H1 (cell line): ENCODE results near the gene MAP3K14. TPM values are rescaled to one million over a fixed set of nuclear protein-coding genes. Genes with fewer than 3 reads are reported as not detected.

Experiments used
- CTCF ChIA-PET: fragments of 300-600 bp; sonication (Branson Sonifier 250); formaldehyde crosslinking; loops from one replicate; lab custom pipeline; 2021; ENCODE audit not compliant: partially characterized antibody; lab: Charles Lee
- POLR2A ChIA-PET: fragments of 300-600 bp; sonication (Branson Sonifier 250); formaldehyde crosslinking; loops from one replicate; lab custom pipeline; 2021; ENCODE audit warnings: inconsistent platforms; ENCODE audit not compliant: partially characterized antibody; lab: Charles Lee
- DNase-seq, 2 experiments: peaks; one replicate each; pipeline versions ENCODE4 v3.0.0 to v3.0.0-alpha.2; 2010 to 2022; ENCODE audit warnings: low spot score in 2 of 2, low read depth in 1 of 2, mixed read lengths in 1 of 2
- FAIRE-seq: peaks from 2 replicates; lab custom pipeline; 2011; peaks lifted over from hg19 to GRCh38; lab: Jason Lieb, UNC
- H2AFZ ChIP-seq: 2 replicates; pipeline ENCODE4 v1.8.1; 2012; ENCODE audit warnings: low read length, inconsistent platforms
- H2AK5ac ChIP-seq: 2 replicates; pipeline ENCODE4 v1.6.1; 2013; ENCODE audit warnings: low read depth, low read length
- H2BK120ac ChIP-seq: replicated peaks from 2 replicates; pipeline ENCODE3; 2013; ENCODE audit warnings: low read depth, low read length, inconsistent platforms
- H2BK12ac ChIP-seq: 2 replicates; pipeline ENCODE4 v1.6.1; 2013; ENCODE audit warnings: low read depth, low read length
- H2BK15ac ChIP-seq: 2 replicates; pipeline ENCODE4 v1.6.1; 2013; ENCODE audit warnings: low read length
- H2BK20ac ChIP-seq: 2 replicates; pipeline ENCODE4 v1.6.1; 2013; ENCODE audit warnings: low read length
- H2BK5ac ChIP-seq: 2 replicates; pipeline ENCODE4 v1.6.1; 2013; ENCODE audit warnings: low read depth, low read length
- H3K14ac ChIP-seq: 2 replicates; pipeline ENCODE4 v1.6.1; 2013; ENCODE audit warnings: inconsistent platforms; ENCODE audit not compliant: insufficient read length
- H3K18ac ChIP-seq: 2 replicates; pipeline ENCODE4 v1.6.1; 2013; ENCODE audit warnings: low read length; ENCODE audit errors: extremely low read depth
- H3K23ac ChIP-seq: 2 replicates; pipeline ENCODE4 v1.6.1; 2013; ENCODE audit warnings: inconsistent platforms; ENCODE audit not compliant: insufficient read length
- H3K23me2 ChIP-seq: 2 replicates; pipeline ENCODE4 v1.6.1; 2013; ENCODE audit warnings: low read depth, low read length
- H3K27ac ChIP-seq: 2 replicates; pipeline ENCODE4 v1.6.1; 2011; ENCODE audit warnings: low read depth, low read length, inconsistent platforms
- H3K27me3 ChIP-seq, 4 experiments: replicated peaks in 1 of 4; 1 replicate in 1 of 4; 2 replicates in 3 of 4; pipeline versions ENCODE4 v1.6.1 to v1.8.1; 2011 to 2013; ENCODE audit warnings: low read length in 3 of 4, mild to moderate bottlenecking in 3 of 4, inconsistent platforms in 2 of 4, mixed read lengths in 2 of 4, moderate library complexity in 1 of 4; ENCODE audit not compliant: control insufficient read depth in 3 of 4, insufficient read depth in 3 of 4; ENCODE audit errors: extremely low read depth in 1 of 4
- H3K36me3 ChIP-seq, 4 experiments: 2 replicates each; pipeline versions ENCODE4 v1.6.1 to v1.8.1; 2011 to 2013; ENCODE audit warnings: mild to moderate bottlenecking in 4 of 4, low read length in 3 of 4, moderate library complexity in 2 of 4, control low read depth in 1 of 4, inconsistent platforms in 1 of 4; ENCODE audit not compliant: insufficient read depth in 4 of 4, control insufficient read depth in 2 of 4
- H3K4ac ChIP-seq: replicated peaks from 2 replicates; pipeline ENCODE3; 2013; ENCODE audit warnings: low read length, low read depth, mixed read lengths, inconsistent platforms; ENCODE audit not compliant: insufficient read length
- H3K4me1 ChIP-seq, 4 experiments: replicated peaks in 1 of 4; 1 replicate in 1 of 4; 2 replicates in 3 of 4; pipeline versions ENCODE4 v1.6.1 to v1.8.1; 2011 to 2013; ENCODE audit warnings: low read length in 3 of 4, inconsistent platforms in 2 of 4, mixed read lengths in 1 of 4; ENCODE audit not compliant: insufficient read depth in 4 of 4, control insufficient read depth in 3 of 4
- H3K4me2 ChIP-seq, 2 experiments: 2 replicates each; pipeline versions ENCODE4 v1.6.1 to v1.8.1; 2011 to 2013; ENCODE audit warnings: low read depth in 2 of 2, low read length in 2 of 2, control low read depth in 1 of 2, inconsistent platforms in 1 of 2, mild to moderate bottlenecking in 1 of 2; ENCODE audit not compliant: insufficient read depth in 1 of 2
- H3K4me3 ChIP-seq, 4 experiments: fragments of 200-600, 300-600 bp in 1 of 4; sonication (generic), shearing (Covaris generic), sonication (Bioruptor Twin) in 1 of 4; 2 replicates each; pipeline versions ENCODE4 v1.5.1 to v1.8.1; 2011 to 2016; ENCODE audit warnings: low read length in 4 of 4, low read depth in 3 of 4, control low read depth in 2 of 4, inconsistent platforms in 2 of 4, mild to moderate bottlenecking in 2 of 4, mixed read lengths in 1 of 4, moderate library complexity in 1 of 4; ENCODE audit not compliant: insufficient read depth in 2 of 4; ENCODE audit errors: extremely low read depth in 1 of 4
- H3K56ac ChIP-seq: replicated peaks from 2 replicates; pipeline ENCODE3; 2013; ENCODE audit warnings: low read depth, mild to moderate bottlenecking, mixed read lengths, low read length, inconsistent platforms; ENCODE audit not compliant: insufficient read length
- H3K79me1 ChIP-seq: 2 replicates; pipeline ENCODE4 v1.6.1; 2013; ENCODE audit warnings: low read depth, low read length, control low read depth
- H3K79me2 ChIP-seq, 2 experiments: 2 replicates each; pipeline versions ENCODE4 v1.6.1 to v1.8.1; 2012 to 2013; ENCODE audit warnings: low read length in 2 of 2, mild to moderate bottlenecking in 2 of 2, inconsistent platforms in 1 of 2; ENCODE audit not compliant: insufficient read depth in 2 of 2, control insufficient read depth in 1 of 2
- H3K9ac ChIP-seq, 4 experiments: replicated peaks in 1 of 4; 1 replicate in 1 of 4; 2 replicates in 3 of 4; pipeline versions ENCODE4 v1.6.1 to v1.8.1; 2011 to 2013; ENCODE audit warnings: low read depth in 3 of 4, low read length in 3 of 4, control low read depth in 2 of 4, mild to moderate bottlenecking in 2 of 4, moderate library complexity in 2 of 4, inconsistent platforms in 1 of 4; ENCODE audit errors: extremely low read depth in 1 of 4
- H3K9me3 ChIP-seq, 2 experiments: 2 replicates each; pipeline versions ENCODE4 v1.6.1 to v1.8.1; 2012 to 2013; ENCODE audit warnings: mild to moderate bottlenecking in 2 of 2, moderate library complexity in 2 of 2, control low read depth in 1 of 2, inconsistent platforms in 1 of 2, low read depth in 1 of 2, low read length in 1 of 2, mixed read lengths in 1 of 2; ENCODE audit not compliant: insufficient read depth in 2 of 2
- H4K20me1 ChIP-seq, 2 experiments: replicated peaks in 1 of 2; 2 replicates each; pipeline versions ENCODE3 to v1.8.1; 2011 to 2013; ENCODE audit warnings: inconsistent platforms in 2 of 2, low read length in 2 of 2, mild to moderate bottlenecking in 1 of 2; ENCODE audit not compliant: insufficient read depth in 2 of 2, control insufficient read depth in 1 of 2
- H4K5ac ChIP-seq: 2 replicates; pipeline ENCODE4 v1.6.1; 2013; ENCODE audit warnings: low read length, low read depth, mixed read lengths, inconsistent platforms; ENCODE audit not compliant: insufficient read length
- H4K8ac ChIP-seq: 2 replicates; pipeline ENCODE4 v1.8.0; 2013; ENCODE audit warnings: mild to moderate bottlenecking, moderate library complexity, low read length, inconsistent platforms; ENCODE audit not compliant: insufficient read depth; ENCODE audit errors: extremely low read depth
- H4K91ac ChIP-seq: replicated peaks from 2 replicates; pipeline ENCODE3; 2013; ENCODE audit warnings: low read length, mixed read lengths, inconsistent platforms; ENCODE audit not compliant: insufficient read length
- FOSL1 ChIP-seq: IDR thresholded peaks from 2 replicates; pipeline ENCODE4 v1.6.1; 2011; ENCODE audit warnings: mild to moderate bottlenecking, low read depth, low read length, moderate library complexity; ENCODE audit not compliant: insufficient read depth
- RNF2 ChIP-seq: fragments of 200-900, 300-1000 bp; sonication (generic); IDR thresholded peaks from 2 replicates; pipeline ENCODE4 v1.7.1; 2016; ENCODE audit warnings: borderline replicate concordance, low read depth, mild to moderate bottlenecking, antibody characterized with exemption, low read length; ENCODE audit not compliant: poor library complexity, severe bottlenecking; ENCODE audit errors: missing control alignments
- TCF12 ChIP-seq: IDR thresholded peaks from 2 replicates; pipeline ENCODE4 v1.6.1; 2011; ENCODE audit warnings: low read depth, mild to moderate bottlenecking, low read length
- WGBS, 2 experiments: shearing (Covaris generic) in 1 of 2; methylation state at CpG; one replicate each; pipeline versions ENCODE4 v1.1.6 to v1.1.7; 2013 to 2015; ENCODE audit warnings: low lambda C conversion rate in 2 of 2, mixed read lengths in 2 of 2, inconsistent platforms in 1 of 2, low coverage in 1 of 2, missing lambda C conversion rate in 1 of 2; ENCODE audit not compliant: insufficient replicate concordance in 2 of 2, insufficient coverage in 1 of 2, insufficient read length in 1 of 2; ENCODE audit errors: extremely low coverage in 1 of 2, missing lambda C conversion rate in 1 of 2; 5-methylcytosine and 5-hydroxymethylcytosine counted together
- polyA plus RNA-seq, 7 experiments: library from polyadenylated mRNA; depleted of rRNA in 3 of 7; stranded (reverse) in 5 of 7; unstranded in 2 of 7; fragments of >200 nt in 5 of 7; fragments of 200-250 nt in 2 of 7; gene quantifications; 1 replicate in 5 of 7; 2 replicates in 1 of 7; 4 replicates in 1 of 7; pipeline versions ENCODE4 v1.2.1 to v1.2.3, GENCODE V29; 2011 to 2013; ENCODE audit warnings: missing spikeins in 2 of 7, mixed read lengths in 2 of 7
- total RNA-seq: library from RNA; stranded (reverse); fragmentation: NEBNext Ultra II Directional; extraction: Animal tissue kit (Norgen Biotek cat#: 25700); gene quantifications from 2 replicates; pipeline ENCODE4 v1.2.1, GENCODE V29; 2021

Gene MAP3K14
- total and polyA plus RNA-seq, 2 of the 8 experiments (the other 6 are each of a cell fraction or from before 2014, with no cell fraction given): 5.2 to 6.1 TPM

DNA sequence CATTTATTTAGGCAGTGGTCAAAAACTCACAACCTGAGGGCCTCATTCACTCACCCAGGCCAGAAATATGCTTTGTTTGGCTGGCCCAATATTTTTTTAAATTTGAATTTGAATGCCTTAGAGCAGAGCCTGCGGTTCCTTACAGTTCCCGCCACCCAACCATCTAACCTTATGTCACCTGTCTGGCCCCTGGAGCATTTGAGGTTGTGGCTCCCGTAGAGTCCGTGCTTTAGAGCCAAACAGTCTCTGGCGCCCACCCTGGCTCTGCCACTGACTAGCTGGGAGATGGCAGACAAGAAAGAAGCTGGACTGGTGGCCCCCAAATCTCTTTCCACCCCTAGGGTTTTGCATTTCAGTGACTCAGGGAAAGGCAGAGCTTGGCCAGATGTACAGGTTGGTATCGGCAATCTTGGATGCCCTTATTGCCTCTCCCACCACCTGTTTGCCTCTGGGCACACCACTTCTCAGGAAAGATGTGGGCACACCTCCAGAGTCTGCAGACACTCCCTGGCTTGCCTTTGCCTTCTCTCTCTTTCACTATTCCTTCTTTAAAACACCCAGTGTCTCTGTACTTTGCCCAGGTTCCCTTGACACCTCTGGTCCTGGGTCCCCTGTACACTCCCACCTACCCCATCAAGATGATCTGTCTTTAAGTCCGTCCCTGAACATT lies 1.9 kb upstream of the MAP3K14 start:
- H3K9me3 ChIP-seq: no peaks in the 10 kb centered on the region
- H3K27me3 ChIP-seq: peaks cover 0 to 2% (median 0%) of the 10 kb centered on the region in 4 experiments; a peak in 3 of 7 replicates
- peaks cover 0 to 24% of the 10 kb centered on the region in 2 experiments; a peak in 2 of 4 replicates for H3K79me2 ChIP-seq
- H4K91ac ChIP-seq: no peak overlapping the region
- no peak overlapping the region for H3K56ac ChIP-seq
- peaks cover 5% of the 10 kb centered on the region; the same call in 1 of the 2 replicates for H3K79me1 ChIP-seq
- no peak overlapping the region for H4K8ac ChIP-seq
- no peak overlapping the region for H3K4ac ChIP-seq
- no peak overlapping the region for H3K23ac ChIP-seq
- no peak overlapping the region for H2BK5ac ChIP-seq
- H3K9ac ChIP-seq: no peak overlapping the region
- no peak overlapping the region for H3K4me3 ChIP-seq
- DNase-seq: no peak
- H2BK12ac ChIP-seq: no peak overlapping the region
- no peak for TF ChIP-seq FOSL1
- TF ChIP-seq TCF12: no peak
- no peak for TF ChIP-seq RNF2
- H3K14ac ChIP-seq: no peak overlapping the region
- no peaks in the 10 kb centered on the region for H3K36me3 ChIP-seq
- H2BK20ac ChIP-seq: 0 out of 2 replicates have a peak overlapping the region, but pooled peaks have one; percentile 7
- peaks cover 0 to 3% of the 10 kb centered on the region in 2 experiments for H4K20me1 ChIP-seq
- peak overlapping the region in 1 of 2 experiments; percentile 84; a peak in 1 of 4 replicates for H3K4me2 ChIP-seq
- H3K23me2 ChIP-seq: peaks cover 7% of the 10 kb centered on the region; the same call in 1 of the 2 replicates
- no peak overlapping the region for H2AK5ac ChIP-seq
- H3K4me1 ChIP-seq: peaks cover 0 to 5% (median 3%) of the 10 kb centered on the region in 4 experiments; a peak in 6 of 7 replicates
- no peak overlapping the region for H2BK120ac ChIP-seq
- H3K18ac ChIP-seq: no peak overlapping the region
- no peak overlapping the region for H3K27ac ChIP-seq
- no peak overlapping the region for H4K5ac ChIP-seq
- 93% methylated on average over 7 of the region's 7 CpGs; no CpG with 5 or more reads in 1 of the 2 experiments for WGBS, 2 experiments
- CTCF ChIA-PET: interaction anchor here (0.6 to 7.4 kb wide), 7 partner anchors 14 to 788 kb away, joined by 3 to 47 read pairs (median 6); no protein-coding TSS in a partner anchor
- POLR2A ChIA-PET: interaction anchor here (1.4 kb wide), 1 partner anchor 45 kb away, joined by 3 read pairs; no protein-coding TSS in a partner anchor
- FAIRE-seq: no peak
- H2BK15ac ChIP-seq: no peak overlapping the region
- H2AFZ ChIP-seq: no peak overlapping the region
